SU-DHL-6 (cell line): ENCODE measurements around the gene TBC1D10A.

Source experiments
- EZH2phosphoT487 ChIP-seq: fragments of 200-600 bp; sonication (generic), shearing (Covaris generic); conservative IDR thresholded peaks from 2 replicates; pipeline ENCODE4 v1.6.1; 2018; ENCODE audit warnings: mild to moderate bottlenecking, antibody characterized with exemption, low read length, moderate library complexity, mixed read lengths
- TF ChIP-seq, protein P1 (sequence below): fragments of 200-600 bp; sonication (generic); IDR thresholded peaks from one replicate; pipeline ENCODE4 v1.5.1; 2017; ENCODE audit warnings: antibody characterized with exemption, mild to moderate bottlenecking, low read length, moderate library complexity; ENCODE audit not compliant: insufficient read depth, poor library complexity, severe bottlenecking

DNA sequence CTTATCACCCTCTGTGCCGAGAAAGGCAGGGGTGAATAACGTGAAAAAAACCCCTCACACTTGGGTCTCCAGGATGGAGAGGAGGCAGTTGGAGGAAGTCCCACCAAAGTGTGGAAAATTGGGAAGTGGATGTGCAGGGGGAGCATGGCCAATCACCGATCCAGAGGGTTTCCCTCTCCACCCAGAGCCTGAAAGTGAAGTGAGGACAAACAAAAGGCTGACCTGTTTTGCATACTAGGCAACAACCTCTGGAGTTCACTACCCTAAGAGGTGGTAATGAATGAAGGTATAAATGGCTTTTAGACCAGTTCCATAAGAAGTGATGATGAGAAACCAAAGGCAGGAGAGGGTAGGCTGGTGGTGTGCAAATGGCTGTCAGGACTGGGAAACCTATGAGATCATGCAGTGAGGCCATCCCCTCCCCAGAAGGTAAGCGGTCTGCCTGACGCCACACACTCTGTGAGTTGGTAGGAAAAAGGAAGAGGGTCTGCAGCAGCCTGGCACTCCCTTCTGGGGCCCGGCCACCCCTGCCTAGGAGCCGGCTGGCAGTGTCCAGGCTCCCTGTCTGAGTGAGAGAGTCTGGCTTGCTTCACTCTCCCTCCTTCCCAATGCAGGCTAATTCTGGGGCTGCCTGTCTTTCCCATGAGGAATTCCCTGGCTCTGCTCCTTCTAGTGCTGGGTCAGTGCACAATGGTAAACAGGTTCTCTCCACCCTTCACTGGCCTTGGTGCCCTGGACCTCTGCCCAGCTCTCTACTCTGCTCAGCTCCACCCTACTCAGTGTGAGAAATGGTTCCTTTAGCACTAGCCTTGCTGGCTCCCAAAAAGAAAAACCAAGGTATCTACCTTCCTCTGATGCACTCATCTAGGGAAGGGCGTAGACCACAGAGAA, 15.6 kb downstream of the TBC1D10A start:
- TF ChIP-seq, protein P1, sequence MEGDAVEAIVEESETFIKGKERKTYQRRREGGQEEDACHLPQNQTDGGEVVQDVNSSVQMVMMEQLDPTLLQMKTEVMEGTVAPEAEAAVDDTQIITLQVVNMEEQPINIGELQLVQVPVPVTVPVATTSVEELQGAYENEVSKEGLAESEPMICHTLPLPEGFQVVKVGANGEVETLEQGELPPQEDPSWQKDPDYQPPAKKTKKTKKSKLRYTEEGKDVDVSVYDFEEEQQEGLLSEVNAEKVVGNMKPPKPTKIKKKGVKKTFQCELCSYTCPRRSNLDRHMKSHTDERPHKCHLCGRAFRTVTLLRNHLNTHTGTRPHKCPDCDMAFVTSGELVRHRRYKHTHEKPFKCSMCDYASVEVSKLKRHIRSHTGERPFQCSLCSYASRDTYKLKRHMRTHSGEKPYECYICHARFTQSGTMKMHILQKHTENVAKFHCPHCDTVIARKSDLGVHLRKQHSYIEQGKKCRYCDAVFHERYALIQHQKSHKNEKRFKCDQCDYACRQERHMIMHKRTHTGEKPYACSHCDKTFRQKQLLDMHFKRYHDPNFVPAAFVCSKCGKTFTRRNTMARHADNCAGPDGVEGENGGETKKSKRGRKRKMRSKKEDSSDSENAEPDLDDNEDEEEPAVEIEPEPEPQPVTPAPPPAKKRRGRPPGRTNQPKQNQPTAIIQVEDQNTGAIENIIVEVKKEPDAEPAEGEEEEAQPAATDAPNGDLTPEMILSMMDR: no peak
- TF ChIP-seq EZH2phosphoT487: no peak
